Osteoblast (primary cell): Measurements from ENCODE around the gene RUBCN. TPM values are rescaled to one million over a fixed set of nuclear protein-coding genes. Genes with fewer than 3 reads are reported as not detected.
"Not testable (repeated sequence)": the region's sequence is repeated elsewhere in the genome, so short reads cannot be mapped to it uniquely, and the experiment has no call there.

Experiments
- DNase-seq: peaks from one replicate; pipeline ENCODE4 v3.0.0; 2011; ENCODE audit warnings: low spot score, mixed read lengths; ENCODE audit not compliant: insufficient read length; ENCODE audit errors: missing footprints
- H2AFZ ChIP-seq: 2 replicates; pipeline ENCODE4 v1.6.0; 2011; ENCODE audit warnings: mild to moderate bottlenecking, low read length
- H3K27ac ChIP-seq: 2 replicates; pipeline ENCODE4 v1.5.1; 2011; ENCODE audit warnings: mild to moderate bottlenecking, low read depth, low read length, moderate library complexity
- H3K27me3 ChIP-seq: 2 replicates; pipeline ENCODE4 v1.6.0; 2012; ENCODE audit warnings: mild to moderate bottlenecking, control low read depth, inconsistent platforms, low read length, moderate library complexity; ENCODE audit not compliant: insufficient read depth
- H3K36me3 ChIP-seq: 2 replicates; pipeline ENCODE4 v1.5.1; 2011; ENCODE audit warnings: mild to moderate bottlenecking, low read length, control low read depth, moderate library complexity; ENCODE audit not compliant: insufficient read depth
- H3K4me1 ChIP-seq: 2 replicates; pipeline ENCODE4 v1.5.1; 2011; ENCODE audit warnings: mild to moderate bottlenecking, low read length, control low read depth, moderate library complexity; ENCODE audit not compliant: insufficient read depth
- H3K4me2 ChIP-seq: 2 replicates; pipeline ENCODE4 v1.6.0; 2011; ENCODE audit warnings: mild to moderate bottlenecking, low read length; ENCODE audit not compliant: insufficient read depth
- H3K4me3 ChIP-seq: fragments of 200-600 bp; sonication (generic); 3 replicates; pipeline ENCODE4 v1.5.1; 2012; ENCODE audit warnings: mild to moderate bottlenecking, low read length, inconsistent platforms; ENCODE audit not compliant: insufficient read depth
- H3K79me2 ChIP-seq: 2 replicates; pipeline ENCODE4 v1.6.0; 2012; ENCODE audit warnings: mild to moderate bottlenecking, low read length, control low read depth, inconsistent platforms; ENCODE audit not compliant: insufficient read depth
- H3K9me3 ChIP-seq: 2 replicates; pipeline ENCODE4 v1.5.1; 2011; ENCODE audit warnings: low read depth, low read length, control low read depth
- H4K20me1 ChIP-seq: 2 replicates; pipeline ENCODE4 v1.6.0; 2012; ENCODE audit warnings: mild to moderate bottlenecking, low read length, control low read depth; ENCODE audit not compliant: insufficient read depth
- CTCF ChIP-seq: IDR thresholded peaks from 2 replicates; pipeline ENCODE4 v1.5.1; 2011; ENCODE audit warnings: mild to moderate bottlenecking, low read depth, low read length, moderate library complexity; ENCODE audit errors: extremely low read depth
- total RNA-seq: library from RNA; depleted of rRNA; stranded (reverse); fragments of >200 nt; gene quantifications from 2 replicates; pipeline ENCODE4 v1.2.3, GENCODE V29; 2012

The RUBCN gene
- total RNA-seq, 1 donor, result 23.2 TPM

DNA sequence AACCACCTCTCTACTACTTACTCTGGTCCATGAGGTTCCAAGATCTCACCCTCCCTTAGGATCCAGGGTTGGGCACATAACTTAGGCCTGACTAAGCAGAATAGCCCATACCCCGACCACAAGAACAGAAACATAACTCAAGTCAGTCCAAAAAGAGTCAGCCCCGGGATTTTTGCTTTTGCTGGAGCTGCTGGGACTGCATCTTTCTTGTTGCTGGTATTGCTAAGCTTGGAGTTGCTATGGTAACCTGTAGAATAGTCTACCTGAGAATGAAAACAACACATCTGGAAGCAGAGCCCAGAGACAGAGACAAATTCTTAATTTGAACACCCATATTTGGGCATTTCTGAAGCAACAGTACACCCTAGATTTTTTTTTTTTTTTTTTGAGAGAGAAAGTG is 6.5 kb downstream of the RUBCN start:
- Histone ChIP-seq H3K9me3 (no peaks in the 10 kb centered on the region), H3K79me2 (peaks cover 57% of the 10 kb centered on the region), H3K27ac (peak overlapping the region; percentile 76), H3K36me3 (no peaks in the 10 kb centered on the region), H3K4me3 (no peak overlapping the region), H4K20me1 (no peaks in the 10 kb centered on the region), H3K4me2 (peak overlapping the region; percentile 67), H3K4me1 (peaks cover 7% of the 10 kb centered on the region), H3K27me3 (no peaks in the 10 kb centered on the region), H2AFZ (peak overlapping the region; percentile 23)
- TF ChIP-seq CTCF, result no peak
- DNase-seq, result peak; percentile 92

GRCh38 chr3:197728487-197728886 is 8.2 kb downstream of the RUBCN start:
- H3K27me3 ChIP-seq, result no peaks in the 10 kb centered on the region
- no peaks in the 10 kb centered on the region for H3K9me3 ChIP-seq
- H3K4me3 ChIP-seq, result no peak overlapping the region
- peaks cover 7% of the 10 kb centered on the region for H3K4me1 ChIP-seq
- no peak overlapping the region for H3K4me2 ChIP-seq
- peaks cover 54% of the 10 kb centered on the region for H3K79me2 ChIP-seq
- no peak overlapping the region for H3K27ac ChIP-seq
- TF ChIP-seq CTCF, result no peak
- no peaks in the 10 kb centered on the region for H3K36me3 ChIP-seq
- H4K20me1 ChIP-seq, result peaks cover 2% of the 10 kb centered on the region
- DNase-seq, result peak; percentile 56
- H2AFZ ChIP-seq, result no peak overlapping the region

- not testable (repeated sequence) for H3K4me3 ChIP-seq, H3K36me3 ChIP-seq, H3K4me2 ChIP-seq, H2AFZ ChIP-seq, H3K9me3 ChIP-seq, H3K27me3 ChIP-seq, H3K27ac ChIP-seq, H3K4me1 ChIP-seq, H4K20me1 ChIP-seq
- peaks cover 49% of the 10 kb centered on the region for H3K79me2 ChIP-seq
- peak; percentile 30 for DNase-seq
Observed at GRCh38 chr3:197727878-197728277, 8.8 kb downstream of the RUBCN start.

DNA sequence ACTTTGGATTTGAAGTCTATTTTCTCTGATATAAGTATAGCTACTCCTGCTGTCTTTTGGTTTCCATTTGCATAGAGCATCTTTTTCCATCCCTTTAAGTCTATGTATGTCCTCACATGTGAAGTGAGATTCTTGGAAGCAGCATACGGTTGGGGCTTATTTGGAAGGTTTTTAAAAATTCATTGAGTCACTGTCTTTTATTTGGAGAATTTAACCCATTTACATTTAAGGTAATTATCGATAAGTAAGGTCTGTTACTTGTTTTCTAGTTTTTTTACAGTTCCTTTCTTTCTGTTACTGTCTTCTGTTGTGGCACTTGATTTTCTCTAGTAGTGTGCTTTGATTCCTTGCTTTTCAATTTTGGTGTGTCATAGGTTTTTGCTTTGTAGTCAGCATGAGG is 14.0 kb downstream of the RUBCN start:
- H4K20me1 ChIP-seq, result peaks cover 2% of the 10 kb centered on the region
- DNase-seq, result peak; percentile 17
- H2AFZ ChIP-seq, result no peak overlapping the region
- H3K27me3 ChIP-seq, result no peaks in the 10 kb centered on the region
- H3K4me1 ChIP-seq, result peaks cover 6% of the 10 kb centered on the region
- no peak overlapping the region for H3K4me3 ChIP-seq
- H3K27ac ChIP-seq, result no peak overlapping the region
- TF ChIP-seq CTCF, result no peak
- H3K4me2 ChIP-seq, result no peak overlapping the region
- H3K36me3 ChIP-seq, result no peaks in the 10 kb centered on the region
- H3K79me2 ChIP-seq, result peaks cover 44% of the 10 kb centered on the region
- H3K9me3 ChIP-seq, result no peaks in the 10 kb centered on the region
